Measurements from ENCODE around the gene SAMD4B. TPM values are rescaled to one million over a fixed set of nuclear protein-coding genes. Genes with fewer than 3 reads are reported as not detected.

The SAMD4B gene
- total RNA-seq, 2 donors from 2014 or later: 101 to 153 TPM

DNA sequence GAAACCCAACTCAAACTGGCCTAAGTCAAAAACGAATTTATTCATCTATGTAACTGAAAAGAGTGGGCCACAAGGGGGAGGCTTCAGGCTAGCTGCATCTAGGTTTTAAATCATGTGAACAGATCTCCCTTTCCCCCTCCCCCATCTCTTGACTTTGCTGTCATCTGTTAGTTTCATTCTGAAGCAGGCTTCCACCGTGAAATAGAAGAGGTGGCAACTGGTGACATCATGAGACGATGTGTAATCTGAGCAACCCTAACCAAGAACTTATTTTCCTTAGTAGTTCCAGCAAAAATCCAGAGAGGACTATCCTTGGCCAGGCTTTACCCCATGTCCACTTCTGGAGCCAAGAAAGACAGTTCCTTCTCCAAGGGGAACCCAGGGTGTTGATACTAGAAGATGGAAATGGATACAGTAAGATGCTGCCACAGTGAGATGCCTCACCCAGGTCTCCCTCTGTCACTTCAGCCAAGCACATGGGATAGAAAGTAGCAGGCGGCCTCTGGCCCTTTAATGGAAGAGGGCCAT is 9.4 kb downstream of the SAMD4B start:
- Histone ChIP-seq H3K9me3 (no peaks in the 10 kb centered on the region), H3K36me3 (peaks cover 32% of the 10 kb centered on the region), H3K27ac (no peak overlapping the region), H3K4me1 (ENCODE audit: control insufficient read depth in 1 of 2, low read depth in 2 of 2) (peaks cover 0 to 19% of the 10 kb centered on the region in 2 donors), H3K4me3 (no peak overlapping the region), H3K27me3 (replicated peaks; ENCODE audit: insufficient read depth) (no peaks in the 10 kb centered on the region)
- DNase-seq (ENCODE audit: low spot score) (no peak), ATAC-seq (ENCODE audit: insufficient number of reproducible peaks, low FRiP score, low read depth) (peak; percentile 47)
- TF ChIP-seq, protein P1, sequence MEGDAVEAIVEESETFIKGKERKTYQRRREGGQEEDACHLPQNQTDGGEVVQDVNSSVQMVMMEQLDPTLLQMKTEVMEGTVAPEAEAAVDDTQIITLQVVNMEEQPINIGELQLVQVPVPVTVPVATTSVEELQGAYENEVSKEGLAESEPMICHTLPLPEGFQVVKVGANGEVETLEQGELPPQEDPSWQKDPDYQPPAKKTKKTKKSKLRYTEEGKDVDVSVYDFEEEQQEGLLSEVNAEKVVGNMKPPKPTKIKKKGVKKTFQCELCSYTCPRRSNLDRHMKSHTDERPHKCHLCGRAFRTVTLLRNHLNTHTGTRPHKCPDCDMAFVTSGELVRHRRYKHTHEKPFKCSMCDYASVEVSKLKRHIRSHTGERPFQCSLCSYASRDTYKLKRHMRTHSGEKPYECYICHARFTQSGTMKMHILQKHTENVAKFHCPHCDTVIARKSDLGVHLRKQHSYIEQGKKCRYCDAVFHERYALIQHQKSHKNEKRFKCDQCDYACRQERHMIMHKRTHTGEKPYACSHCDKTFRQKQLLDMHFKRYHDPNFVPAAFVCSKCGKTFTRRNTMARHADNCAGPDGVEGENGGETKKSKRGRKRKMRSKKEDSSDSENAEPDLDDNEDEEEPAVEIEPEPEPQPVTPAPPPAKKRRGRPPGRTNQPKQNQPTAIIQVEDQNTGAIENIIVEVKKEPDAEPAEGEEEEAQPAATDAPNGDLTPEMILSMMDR (IDR thresholded peaks at IDR 0.05): no peak

DNA sequence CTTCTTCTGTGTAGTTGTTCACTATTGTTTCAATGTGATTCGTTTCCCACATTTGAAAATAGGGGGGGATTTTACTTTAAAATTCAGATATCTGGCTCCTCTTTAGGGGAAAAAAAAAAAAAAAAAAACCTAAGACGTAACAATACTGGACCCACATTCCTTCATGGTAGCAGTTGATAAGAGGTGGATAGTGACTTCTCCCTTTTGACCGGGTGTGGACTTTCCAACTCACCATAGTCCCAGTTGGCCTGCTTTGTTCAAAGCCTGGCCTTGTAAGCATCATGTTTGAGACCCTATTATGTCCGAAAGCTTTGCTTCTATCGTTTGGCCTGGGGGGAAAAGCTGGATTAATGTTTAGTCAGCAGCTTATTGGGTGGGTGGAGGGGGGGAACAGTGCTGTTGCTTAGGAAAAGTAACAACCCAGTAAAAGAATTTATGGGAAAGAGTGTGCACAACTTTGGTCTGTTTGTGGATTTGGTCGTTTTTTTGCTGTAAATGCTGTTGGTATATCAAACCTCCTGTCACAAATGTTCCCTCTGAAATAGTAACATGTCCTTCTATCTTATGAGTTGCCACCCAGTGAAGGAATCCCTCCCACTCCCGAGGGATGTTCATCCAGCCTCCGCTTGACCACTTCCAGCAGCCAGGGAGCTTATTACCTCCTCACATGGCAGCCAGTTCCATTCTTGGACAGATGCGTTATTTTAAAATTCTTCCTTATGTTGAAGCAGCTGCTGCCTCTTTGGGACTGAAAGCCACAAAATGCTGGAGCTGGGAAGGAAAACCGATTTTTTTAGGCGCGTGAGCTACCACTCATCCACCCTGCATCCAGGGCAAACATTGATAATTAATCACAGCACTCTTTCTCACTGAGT is 10.4 kb downstream of the SAMD4B start:
- ATAC-seq (ENCODE audit: insufficient number of reproducible peaks, low FRiP score, low read depth): no peak
- Histone ChIP-seq H3K9me3 (no peaks in the 10 kb centered on the region), H3K27ac (no peak overlapping the region), H3K36me3 (peaks cover 43% of the 10 kb centered on the region), H3K4me3 (no peak overlapping the region), H3K27me3 (replicated peaks; ENCODE audit: insufficient read depth) (no peaks in the 10 kb centered on the region), H3K4me1 (ENCODE audit: control insufficient read depth in 1 of 2, low read depth in 2 of 2) (peaks cover 0 to 9% of the 10 kb centered on the region in 2 donors)
- TF ChIP-seq, protein P1 (IDR thresholded peaks at IDR 0.05): no peak
- DNase-seq (ENCODE audit: low spot score): no peak

DNA sequence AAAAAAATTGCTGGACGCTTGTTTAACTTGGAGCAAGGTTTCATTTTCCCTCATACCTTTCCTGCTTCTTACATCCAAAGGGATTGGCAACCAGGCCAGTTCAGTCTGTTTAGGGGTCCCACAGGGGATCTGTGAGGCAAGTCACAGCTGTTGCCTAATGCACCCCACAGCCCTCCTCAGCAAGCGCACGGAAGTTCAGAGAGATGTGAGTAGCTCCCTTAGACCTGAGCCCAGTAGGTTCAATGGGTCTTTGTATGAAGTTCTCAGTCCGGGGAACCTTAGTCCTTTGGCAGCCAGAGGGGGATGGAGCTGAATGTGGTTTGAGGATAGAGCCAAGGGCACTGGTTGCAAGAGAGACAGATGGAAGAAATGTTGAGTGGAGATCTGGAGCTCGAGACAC is 13.0 kb downstream of the SAMD4B start:
- H3K36me3 ChIP-seq: peaks cover 53% of the 10 kb centered on the region
- TF ChIP-seq, protein P1 (IDR thresholded peaks at IDR 0.05): no peak
- peaks cover 0 to 8% of the 10 kb centered on the region in 2 donors for H3K4me1 ChIP-seq (ENCODE audit: control insufficient read depth in 1 of 2, low read depth in 2 of 2)
- no peak for DNase-seq (ENCODE audit: low spot score)
- no peak overlapping the region for H3K27ac ChIP-seq
- ATAC-seq (ENCODE audit: insufficient number of reproducible peaks, low FRiP score, low read depth): no peak
- H3K4me3 ChIP-seq: no peak overlapping the region
- H3K27me3 ChIP-seq (replicated peaks; ENCODE audit: insufficient read depth): no peaks in the 10 kb centered on the region
- H3K9me3 ChIP-seq: no peaks in the 10 kb centered on the region

DNA sequence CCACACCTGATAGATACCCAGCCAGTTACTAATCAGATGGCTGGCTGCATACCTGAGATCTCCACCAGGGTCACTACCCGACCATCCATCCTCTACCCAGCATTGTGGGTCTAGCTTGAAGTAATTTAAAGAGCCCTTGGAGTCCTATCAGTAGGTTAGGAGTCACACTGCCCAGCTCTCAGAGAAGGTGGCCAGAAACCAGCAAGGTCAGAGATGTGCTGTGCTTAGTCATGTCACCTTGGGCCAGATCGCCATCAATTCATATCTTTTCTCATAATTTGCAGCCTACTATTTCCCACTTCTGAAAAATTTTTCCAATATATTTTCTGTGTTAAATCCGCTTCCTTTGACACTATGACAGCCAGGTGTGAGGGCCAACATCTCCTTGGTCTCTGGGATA is 13.9 kb downstream of the SAMD4B start:
- TF ChIP-seq, protein P1 (IDR thresholded peaks at IDR 0.05): no peak
- H3K4me1 ChIP-seq (ENCODE audit: control insufficient read depth in 1 of 2, low read depth in 2 of 2): peaks cover 0 to 6% of the 10 kb centered on the region in 2 donors
- no peaks in the 10 kb centered on the region for H3K27me3 ChIP-seq (replicated peaks; ENCODE audit: insufficient read depth)
- no peak for DNase-seq (ENCODE audit: low spot score)
- H3K36me3 ChIP-seq: peaks cover 60% of the 10 kb centered on the region
- ATAC-seq (ENCODE audit: insufficient number of reproducible peaks, low FRiP score, low read depth): no peak
- H3K4me3 ChIP-seq: no peak overlapping the region
- H3K9me3 ChIP-seq: no peaks in the 10 kb centered on the region
- H3K27ac ChIP-seq: no peak overlapping the region

DNA sequence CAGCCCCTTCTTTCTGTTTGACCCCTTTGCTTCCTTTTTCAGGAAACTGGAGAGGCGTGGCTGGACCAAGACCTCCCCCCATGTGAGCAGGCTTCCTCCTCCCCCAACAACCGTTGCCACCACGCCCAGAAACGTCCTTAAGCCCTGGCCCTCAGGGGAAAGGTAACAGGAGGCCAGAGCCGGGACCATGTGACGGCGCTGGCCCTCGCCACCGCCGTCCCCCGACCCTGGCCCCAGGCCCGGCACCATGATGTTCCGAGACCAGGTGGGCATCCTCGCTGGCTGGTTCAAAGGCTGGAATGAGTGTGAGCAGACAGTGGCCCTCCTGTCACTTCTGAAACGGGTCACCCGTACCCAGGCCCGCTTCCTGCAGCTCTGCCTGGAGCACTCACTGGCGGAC is 14.4 kb downstream of the SAMD4B start:
- Histone ChIP-seq H3K4me3 (no peak overlapping the region), H3K9me3 (no peaks in the 10 kb centered on the region), H3K27ac (no peak overlapping the region), H3K27me3 (replicated peaks; ENCODE audit: insufficient read depth) (no peaks in the 10 kb centered on the region), H3K4me1 (ENCODE audit: control insufficient read depth in 1 of 2, low read depth in 2 of 2) (peaks cover 0 to under 1% of the 10 kb centered on the region in 2 donors), H3K36me3 (peaks cover 60% of the 10 kb centered on the region)
- ATAC-seq (ENCODE audit: insufficient number of reproducible peaks, low FRiP score, low read depth) (no peak), DNase-seq (ENCODE audit: low spot score) (no peak)
- TF ChIP-seq, protein P1 (IDR thresholded peaks at IDR 0.05): no peak

Measured in thoracic aorta (tissue), 2 donors.